Peyer's patch (tissue), 4 donors: ENCODE results near the gene CCDC15.

ENCODE experiments used
- POLR2A ChIP-seq, 2 donors: fragments of 450-650 bp; IDR thresholded peaks; one replicate each; pipeline ENCODE4 v1.5.1; 2017; ENCODE audit warnings: antibody characterized with exemption in 2 of 2, mild to moderate bottlenecking in 2 of 2, moderate library complexity in 2 of 2
- TF ChIP-seq, protein P1 (sequence below), 6 experiments: fragments of 450-650 bp in 4 of 6; fragments of 200-600 bp in 2 of 6; sonication (generic) in 1 of 6; IDR thresholded peaks; one replicate each; pipeline ENCODE4 v1.5.1; 2017 to 2019; ENCODE audit warnings: antibody characterized with exemption in 6 of 6, mild to moderate bottlenecking in 3 of 6, moderate library complexity in 1 of 6

DNA sequence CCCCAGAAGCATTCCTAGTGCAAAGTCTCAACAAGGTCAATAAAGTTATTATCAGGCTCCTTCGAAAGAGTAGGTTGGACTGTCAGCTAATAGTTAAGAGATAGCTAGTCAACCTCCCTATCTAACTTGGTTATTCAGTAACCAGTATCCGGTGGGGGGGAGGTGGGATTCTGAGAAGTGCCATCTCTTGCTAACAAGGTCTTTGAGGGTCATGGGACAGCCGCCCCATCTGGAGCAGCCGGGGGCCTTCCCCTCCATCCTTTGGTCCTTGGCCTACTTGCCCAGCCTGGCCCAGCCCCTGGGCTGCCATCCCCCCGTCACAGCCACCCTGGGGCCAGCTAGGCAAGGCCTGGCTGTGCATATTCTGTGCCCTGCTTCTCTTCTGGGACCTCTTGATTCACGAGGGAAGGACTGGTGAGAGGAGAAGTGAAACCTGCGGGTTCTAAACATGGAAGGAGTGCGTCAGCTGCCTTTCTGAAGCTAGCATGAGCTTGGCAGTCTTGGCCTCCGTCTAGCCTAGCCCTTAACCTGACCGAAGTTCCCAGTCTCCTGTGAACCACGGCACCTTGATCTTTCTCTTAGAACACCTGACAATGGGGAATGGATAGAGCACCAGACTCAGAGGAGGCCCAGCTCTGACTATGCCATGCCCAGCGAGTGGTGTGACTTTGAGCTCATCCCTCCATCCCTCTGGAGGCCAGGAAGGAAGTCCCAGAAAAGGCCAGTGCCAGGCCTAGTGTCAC is 118.4 kb downstream of the CCDC15 start:
- TF ChIP-seq, protein P1, sequence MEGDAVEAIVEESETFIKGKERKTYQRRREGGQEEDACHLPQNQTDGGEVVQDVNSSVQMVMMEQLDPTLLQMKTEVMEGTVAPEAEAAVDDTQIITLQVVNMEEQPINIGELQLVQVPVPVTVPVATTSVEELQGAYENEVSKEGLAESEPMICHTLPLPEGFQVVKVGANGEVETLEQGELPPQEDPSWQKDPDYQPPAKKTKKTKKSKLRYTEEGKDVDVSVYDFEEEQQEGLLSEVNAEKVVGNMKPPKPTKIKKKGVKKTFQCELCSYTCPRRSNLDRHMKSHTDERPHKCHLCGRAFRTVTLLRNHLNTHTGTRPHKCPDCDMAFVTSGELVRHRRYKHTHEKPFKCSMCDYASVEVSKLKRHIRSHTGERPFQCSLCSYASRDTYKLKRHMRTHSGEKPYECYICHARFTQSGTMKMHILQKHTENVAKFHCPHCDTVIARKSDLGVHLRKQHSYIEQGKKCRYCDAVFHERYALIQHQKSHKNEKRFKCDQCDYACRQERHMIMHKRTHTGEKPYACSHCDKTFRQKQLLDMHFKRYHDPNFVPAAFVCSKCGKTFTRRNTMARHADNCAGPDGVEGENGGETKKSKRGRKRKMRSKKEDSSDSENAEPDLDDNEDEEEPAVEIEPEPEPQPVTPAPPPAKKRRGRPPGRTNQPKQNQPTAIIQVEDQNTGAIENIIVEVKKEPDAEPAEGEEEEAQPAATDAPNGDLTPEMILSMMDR (IDR thresholded peaks at IDR 0.05), result no peak
- no peak for TF ChIP-seq POLR2A (IDR thresholded peaks at IDR 0.05)
